Hepatic stellate cell (primary cell): Measurements from ENCODE around the gene TAGLN3.
A peak's percentile ranks its signal among the peaks of the same experiment; 100 is the strongest.

ENCODE experiments used
- DNase-seq: peaks from one replicate; pipeline ENCODE4 v3.0.0; 2011; ENCODE audit warnings: low spot score

The TAGLN3 gene

GRCh38 chr3:111978583-111979433 is 19.9 kb upstream of the TAGLN3 start, which contains the start of gene ABHD10:
Gene ABHD10 (plus strand): TSS chr3:111979026. CDS start chr3:111979062, 36 bp downstream.
- DNase-seq = peak; percentile 87

DNA sequence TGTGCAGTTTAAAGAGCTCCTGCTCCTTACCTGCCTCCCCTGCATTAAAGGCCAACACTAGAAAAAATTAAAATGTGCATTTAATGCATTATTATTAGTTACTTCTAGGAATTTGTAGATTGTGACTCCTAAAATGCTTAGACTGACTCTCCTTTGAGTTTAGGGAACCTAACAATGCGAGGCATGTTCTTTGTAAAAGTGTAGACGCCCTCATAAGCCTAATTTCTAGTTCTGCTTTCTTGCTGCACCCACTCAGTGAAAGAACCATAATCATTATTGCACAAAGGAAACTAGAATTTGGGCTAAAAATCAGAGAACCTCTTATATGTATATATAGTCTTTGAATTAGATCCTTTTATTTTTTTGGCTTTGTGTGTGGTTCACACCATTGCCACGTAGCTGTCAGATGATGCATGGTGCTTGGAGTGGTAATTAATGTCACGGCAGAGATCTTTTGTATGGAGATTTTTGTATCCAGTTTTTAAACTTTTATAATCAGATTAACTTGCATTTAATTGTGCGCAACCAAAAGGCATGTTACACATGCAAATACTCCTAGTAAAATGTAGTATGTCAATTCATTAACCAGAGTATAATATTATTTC is 19.2 kb upstream of the TAGLN3 start:
- no peak for DNase-seq

DNA sequence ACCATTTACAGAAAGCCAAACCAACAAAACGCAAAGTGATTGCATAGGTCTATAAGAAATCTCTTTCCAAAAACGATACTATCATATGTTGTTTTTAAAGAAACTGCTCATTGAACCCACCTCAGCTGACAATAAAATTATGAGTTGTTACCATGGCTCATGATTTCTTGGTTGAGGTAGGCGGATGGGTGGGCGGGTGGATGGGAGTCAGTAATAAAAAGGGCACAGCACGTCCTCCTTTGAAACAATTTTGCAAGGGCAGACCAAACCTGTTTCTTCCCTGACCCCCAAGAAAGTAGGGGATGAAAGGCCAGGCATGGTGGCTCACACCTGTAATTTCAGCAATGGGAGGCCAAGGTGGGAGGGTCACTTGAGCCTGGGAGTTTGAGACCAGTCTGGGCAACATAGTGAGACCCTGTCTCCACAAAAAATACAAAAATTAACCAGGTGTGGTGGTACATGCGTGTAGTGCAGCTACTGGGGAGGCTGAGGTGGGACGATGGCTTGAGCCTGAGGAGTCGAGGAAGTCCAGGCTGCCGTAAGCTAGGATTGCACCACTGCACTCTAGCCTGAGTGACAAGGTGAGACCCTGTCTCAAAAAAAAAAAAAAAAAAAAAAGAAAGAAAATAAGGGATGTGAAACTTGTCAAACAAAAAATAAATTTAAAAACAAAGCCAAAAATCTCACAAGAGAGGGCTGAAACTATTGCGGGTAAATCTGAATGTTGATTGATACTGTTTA is 17.8 kb upstream of the TAGLN3 start:
- DNase-seq = no peak

GRCh38 chr3:111981457-111981763 is 17.3 kb upstream of the TAGLN3 start:
- no peak for DNase-seq

DNA sequence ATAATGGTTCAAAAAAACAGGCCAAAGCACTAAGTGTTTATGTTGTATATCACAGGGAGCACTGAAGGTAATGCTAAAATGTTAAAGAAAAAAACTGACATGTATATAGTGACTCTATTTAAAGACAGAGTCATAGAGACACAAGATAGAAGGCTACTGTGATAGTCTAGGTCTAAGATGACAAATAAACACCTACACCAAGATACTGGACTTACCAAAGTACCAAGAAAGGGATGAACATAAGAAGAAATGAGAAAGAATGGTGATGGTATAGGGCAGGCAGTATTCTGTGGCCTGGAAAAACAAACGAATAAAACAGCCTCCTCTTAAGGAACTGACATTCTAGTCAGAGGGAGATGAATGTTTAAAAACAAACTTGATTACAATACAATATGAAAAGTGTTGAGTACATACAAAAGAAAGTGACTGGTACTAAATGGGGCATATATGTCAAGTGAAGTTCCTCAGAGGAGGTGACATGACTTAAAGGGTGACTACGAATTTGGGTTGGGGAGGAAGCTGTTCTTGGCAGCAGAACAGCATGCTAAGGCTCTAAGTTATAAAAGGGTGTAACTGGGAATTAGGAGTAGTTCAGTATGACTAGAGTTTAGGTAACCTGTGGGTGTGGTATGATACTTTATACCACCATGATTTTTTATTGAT is 14.0 kb upstream of the TAGLN3 start:
- no peak for DNase-seq

DNA sequence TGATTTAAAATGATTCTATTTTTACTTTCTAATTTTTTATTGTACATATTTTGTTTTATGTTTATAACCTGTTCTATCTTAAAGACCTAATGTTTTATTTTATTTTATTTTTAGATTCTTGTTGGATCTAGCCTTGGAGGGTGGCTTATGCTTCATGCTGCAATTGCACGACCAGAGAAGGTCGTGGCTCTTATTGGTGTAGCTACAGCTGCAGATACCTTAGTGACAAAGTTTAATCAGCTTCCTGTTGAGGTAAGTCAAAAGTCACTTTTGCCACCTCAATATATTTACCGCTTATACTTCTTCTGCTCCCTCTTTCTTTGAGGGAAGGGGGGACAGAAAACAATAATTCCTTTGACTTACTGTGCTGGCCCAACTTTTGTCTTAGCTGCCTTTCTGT is 11.9 kb upstream of the TAGLN3 start:
- DNase-seq = no peak

DNA sequence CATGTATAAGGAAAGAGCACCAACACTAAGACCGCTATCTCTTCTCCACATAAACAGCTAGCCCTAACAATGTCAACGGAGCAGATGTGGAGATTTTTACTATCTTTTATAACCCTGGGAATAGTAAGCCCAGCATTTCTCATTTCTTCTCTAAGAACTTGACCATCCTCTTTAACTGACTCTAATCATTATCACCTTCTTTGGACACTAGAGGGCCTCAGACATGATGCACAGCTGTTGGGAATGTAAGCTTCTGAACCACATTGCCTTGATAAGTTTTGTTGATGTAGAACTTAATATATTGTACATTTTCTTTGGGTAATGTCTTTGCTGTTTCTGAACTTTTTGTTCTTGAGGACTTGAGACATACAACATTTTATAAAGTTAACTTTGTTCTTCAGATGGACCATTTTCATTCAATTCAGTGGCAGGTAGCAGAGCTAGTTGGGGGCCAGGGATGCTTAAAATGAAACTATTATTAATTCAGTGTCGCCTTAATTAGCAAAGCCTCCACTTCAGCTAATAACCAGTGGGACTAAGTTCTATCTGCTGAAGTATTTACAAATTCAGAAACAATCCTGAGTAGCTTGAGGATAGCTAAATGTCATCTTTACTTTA is 9.6 kb upstream of the TAGLN3 start:
- DNase-seq = peak; percentile 38

- no peak for DNase-seq
Measured at GRCh38 chr3:111993038-111993437, 5.7 kb upstream of the TAGLN3 start.

GRCh38 chr3:111999484-112000324 is 982 bp downstream of the TAGLN3 start:
- DNase-seq = no peak

GRCh38 chr3:112000367-112000771 is 1.6 kb downstream of the TAGLN3 start:
- no peak for DNase-seq

- no peak for DNase-seq
Measured at GRCh38 chr3:112000966-112001365, 2.2 kb downstream of the TAGLN3 start.

GRCh38 chr3:112001526-112001925 is 2.8 kb downstream of the TAGLN3 start:
- no peak for DNase-seq

DNA sequence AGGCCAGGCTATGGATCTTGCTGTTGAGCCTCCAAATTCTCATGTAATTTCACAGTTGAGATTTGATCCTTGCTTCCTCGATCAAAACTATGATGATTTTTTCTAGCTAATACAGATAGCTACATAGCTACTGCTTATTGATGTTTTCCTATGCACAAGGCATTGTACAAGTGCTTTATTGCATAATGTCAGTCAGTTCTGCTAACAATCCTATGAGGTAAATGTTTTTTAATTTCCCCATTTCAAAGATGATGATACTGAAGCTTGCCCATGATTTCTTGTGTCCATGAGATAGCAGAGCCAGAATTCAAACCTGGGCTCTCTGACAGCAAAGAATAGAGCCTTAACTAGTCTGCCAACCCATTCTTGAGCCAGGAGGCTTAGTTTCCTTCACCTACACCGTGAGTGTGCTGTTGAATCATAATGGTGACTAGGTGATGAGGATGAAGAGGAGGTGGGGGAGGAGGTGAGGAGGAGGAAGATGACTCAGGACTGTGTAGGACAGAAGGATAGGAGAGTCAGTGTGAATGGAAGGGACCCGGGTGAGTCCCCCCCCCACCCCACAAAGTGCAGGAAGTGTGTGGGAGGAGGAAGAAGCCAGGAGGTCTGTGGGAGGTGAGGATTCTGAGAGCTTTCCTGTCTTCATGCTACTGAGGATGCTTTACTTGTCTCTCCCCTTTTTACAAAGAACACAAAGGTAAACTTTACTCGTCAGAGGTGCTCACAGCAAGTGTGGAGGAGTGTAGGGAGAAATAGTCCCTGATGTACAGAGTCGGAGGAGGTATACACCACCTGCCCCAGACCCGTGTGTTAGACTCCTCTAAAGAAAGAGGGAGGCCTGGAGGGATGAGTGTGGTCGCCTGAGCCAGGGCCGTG is 3.6 kb downstream of the TAGLN3 start:
- DNase-seq = no peak

GRCh38 chr3:112003321-112004080 is 4.8 kb downstream of the TAGLN3 start:
- DNase-seq = no peak

GRCh38 chr3:112004187-112004586 is 5.5 kb downstream of the TAGLN3 start:
- no peak for DNase-seq

DNA sequence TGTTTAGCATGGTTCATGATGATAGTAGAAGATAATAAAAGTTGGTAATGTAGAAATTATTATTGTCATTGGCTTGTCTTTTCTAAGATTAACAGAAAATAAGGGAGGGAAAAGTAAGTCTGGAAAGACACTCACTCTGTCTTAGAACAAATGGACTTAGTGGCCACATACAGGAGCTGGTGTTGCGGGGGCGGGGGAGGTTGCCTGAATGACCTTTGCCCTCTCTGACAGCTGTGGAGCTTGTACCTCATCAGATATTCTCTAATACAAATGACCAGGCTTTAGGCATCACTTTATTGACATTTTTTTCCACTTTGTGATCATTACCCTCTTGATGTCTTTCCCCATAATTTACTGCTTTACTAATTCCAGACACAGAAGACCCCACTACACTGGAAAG is 5.9 kb downstream of the TAGLN3 start:
- DNase-seq = no peak

DNA sequence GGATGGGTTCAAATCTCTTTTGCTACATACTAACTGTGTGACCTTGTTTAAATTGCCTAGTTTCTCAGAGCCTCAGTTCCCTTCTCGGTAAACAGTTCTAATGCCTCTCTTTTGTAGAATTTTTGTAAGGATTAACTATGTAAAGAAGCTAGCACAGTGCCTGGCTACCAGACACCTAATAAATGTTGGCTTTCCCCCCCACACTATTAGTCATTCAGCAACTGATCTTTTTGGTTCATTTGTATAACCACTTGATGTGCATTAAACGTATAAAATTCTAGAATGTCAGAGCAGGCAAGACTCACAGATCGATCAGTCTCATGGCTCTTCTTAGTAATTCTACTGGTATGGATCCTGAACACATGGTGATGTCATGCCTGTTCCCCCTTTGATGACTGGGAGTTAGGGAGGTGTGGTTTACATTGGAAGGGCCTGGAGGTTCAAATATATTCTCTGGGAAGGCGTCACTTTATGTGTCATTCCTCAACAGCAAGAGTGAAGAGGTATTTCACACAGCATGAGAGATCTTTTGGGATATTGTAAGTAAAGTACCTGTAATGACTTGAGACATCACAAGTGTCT is 6.5 kb downstream of the TAGLN3 start:
- DNase-seq = no peak

GRCh38 chr3:112007633-112008032 is 8.9 kb downstream of the TAGLN3 start:
- no peak for DNase-seq

GRCh38 chr3:112009670-112010069 is 10.9 kb downstream of the TAGLN3 start:
- DNase-seq = no peak
